ENCODE data around the gene VSX2.

VSX2 gene

GRCh38 chr14:74302152-74302628 is 62.9 kb downstream of the VSX2 start:
- DNase-seq (ENCODE audit: low read depth): peak; percentile 31

GRCh38 chr14:74302634-74303569 is 63.7 kb downstream of the VSX2 start, which contains the start of gene ABCD4:
Gene ABCD4 (minus strand): TSS chr14:74302934. CDS start chr14:74302912, 22 bp downstream.
- peak; percentile 88 for DNase-seq (ENCODE audit: low read depth)

- DNase-seq (ENCODE audit: low read depth): no peak
Measured at GRCh38 chr14:74308695-74309094, 69.4 kb downstream of the VSX2 start.

DNA sequence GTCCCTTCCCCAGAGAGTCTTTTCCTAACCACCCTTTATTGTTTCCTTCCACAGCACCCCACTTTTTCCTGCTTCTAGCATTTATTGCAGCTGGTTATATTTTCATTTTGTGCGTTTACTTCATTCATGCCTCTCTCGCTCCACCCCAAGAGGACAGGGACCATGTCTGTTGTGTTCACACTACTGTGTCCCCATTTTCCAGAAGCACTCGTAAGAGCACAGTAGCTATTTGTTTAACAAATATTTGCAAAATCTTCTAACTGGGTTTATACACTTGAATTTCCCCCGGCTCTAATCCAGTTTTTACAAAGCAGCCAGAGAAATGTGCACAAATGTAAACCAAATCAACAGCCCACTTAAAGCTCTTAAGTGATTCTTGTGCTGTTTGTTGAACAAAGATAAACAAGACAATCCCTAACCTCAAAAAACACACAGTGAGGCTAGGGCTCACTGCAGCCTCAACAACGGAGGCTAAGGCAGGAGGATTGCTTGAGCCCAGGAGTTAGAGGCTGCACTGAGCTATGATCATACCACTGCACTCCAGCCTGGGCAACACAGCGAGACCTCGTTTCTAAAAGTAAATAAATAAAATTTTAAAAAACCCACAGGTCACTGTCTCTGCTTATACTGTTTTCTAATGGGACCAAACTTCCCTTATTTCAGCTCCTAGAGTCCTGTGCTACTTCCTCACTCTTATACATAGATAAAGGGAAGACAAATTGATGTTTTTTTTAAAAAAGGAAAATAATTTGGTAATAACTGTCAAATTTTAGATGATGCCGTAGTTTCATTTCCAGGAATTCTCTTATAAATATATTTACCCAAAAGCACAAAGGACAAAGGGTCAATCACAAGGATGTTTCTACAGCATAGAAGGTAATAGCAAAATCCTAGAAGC is 70.1 kb downstream of the VSX2 start:
- no peak for DNase-seq (ENCODE audit: low read depth)

- no peak for DNase-seq (ENCODE audit: low read depth)
Measured at GRCh38 chr14:74312161-74312560, 72.9 kb downstream of the VSX2 start.
